Measurements from ENCODE around the gene B9D1.

- no peak for TF ChIP-seq EZH2phosphoT487 (IDR thresholded peaks at IDR 0.05; ENCODE audit: low read depth, severe bottlenecking, unreplicated experiment)
- TF ChIP-seq, protein P1, sequence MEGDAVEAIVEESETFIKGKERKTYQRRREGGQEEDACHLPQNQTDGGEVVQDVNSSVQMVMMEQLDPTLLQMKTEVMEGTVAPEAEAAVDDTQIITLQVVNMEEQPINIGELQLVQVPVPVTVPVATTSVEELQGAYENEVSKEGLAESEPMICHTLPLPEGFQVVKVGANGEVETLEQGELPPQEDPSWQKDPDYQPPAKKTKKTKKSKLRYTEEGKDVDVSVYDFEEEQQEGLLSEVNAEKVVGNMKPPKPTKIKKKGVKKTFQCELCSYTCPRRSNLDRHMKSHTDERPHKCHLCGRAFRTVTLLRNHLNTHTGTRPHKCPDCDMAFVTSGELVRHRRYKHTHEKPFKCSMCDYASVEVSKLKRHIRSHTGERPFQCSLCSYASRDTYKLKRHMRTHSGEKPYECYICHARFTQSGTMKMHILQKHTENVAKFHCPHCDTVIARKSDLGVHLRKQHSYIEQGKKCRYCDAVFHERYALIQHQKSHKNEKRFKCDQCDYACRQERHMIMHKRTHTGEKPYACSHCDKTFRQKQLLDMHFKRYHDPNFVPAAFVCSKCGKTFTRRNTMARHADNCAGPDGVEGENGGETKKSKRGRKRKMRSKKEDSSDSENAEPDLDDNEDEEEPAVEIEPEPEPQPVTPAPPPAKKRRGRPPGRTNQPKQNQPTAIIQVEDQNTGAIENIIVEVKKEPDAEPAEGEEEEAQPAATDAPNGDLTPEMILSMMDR (IDR thresholded peaks at IDR 0.05; ENCODE audit: poor library complexity) = no peak
- TF ChIP-seq EZH2 (IDR thresholded peaks at IDR 0.05; ENCODE audit: borderline replicate concordance) = no peak
These were observed 52.4 kb downstream of the B9D1 start for GRCh38 chr17:19310151-19310550.
